ENCODE data around the gene HOXA6. TPM values are rescaled to one million over a fixed set of nuclear protein-coding genes. Genes with fewer than 3 reads are reported as not detected.

HOXA6 gene
- total RNA-seq, 4 donors from 2014 or later: 11.1 to 30.9 (median 18.7) TPM

DNA sequence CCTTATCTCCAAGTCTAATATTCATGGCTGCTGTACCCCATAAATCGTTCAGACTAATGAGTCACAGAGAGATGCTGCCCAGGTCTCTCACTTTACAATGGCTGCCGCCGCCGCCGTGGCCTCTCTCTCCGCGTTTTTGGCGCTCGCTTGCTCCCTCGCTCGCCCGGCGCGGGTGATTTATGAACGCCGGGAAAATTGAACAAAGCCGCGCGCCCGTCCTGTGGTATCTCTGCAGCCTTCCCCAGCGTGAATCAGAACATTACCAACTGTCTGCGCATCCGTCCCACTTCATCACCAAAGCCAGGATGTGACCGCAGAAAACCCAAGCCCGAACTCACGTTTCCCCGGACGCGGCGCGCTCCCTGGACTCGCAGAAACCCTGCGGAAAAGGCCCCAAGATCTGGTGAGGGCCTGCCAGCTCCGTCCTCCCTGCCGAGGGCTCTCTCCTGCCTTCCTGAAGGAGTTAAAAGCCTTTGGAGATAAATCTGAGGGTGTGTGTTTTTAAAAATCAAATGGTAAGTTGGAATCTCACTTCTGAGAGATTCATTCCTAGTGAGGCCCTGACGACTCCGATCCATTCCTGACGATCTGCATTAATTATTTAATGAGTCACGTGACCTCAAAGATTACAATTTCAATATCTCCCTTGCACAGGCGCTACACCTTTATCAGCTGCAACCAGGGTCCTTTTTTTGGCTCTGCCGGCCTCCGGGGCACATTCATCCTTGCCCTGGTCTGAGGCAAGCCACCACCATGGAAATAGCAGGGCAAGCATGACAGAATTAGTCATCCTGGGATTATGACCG is 23.3 kb downstream of the HOXA6 start:
- Histone ChIP-seq H3K27ac (peak overlapping the region in 1 of 4 donors; percentile 59), H3K9me3 (no peaks in the 10 kb centered on the region), H3K27me3 (peaks cover 0 to 42% of the 10 kb centered on the region in 2 donors), H3K36me3 (peaks cover 0 to 18% (median 0%) of the 10 kb centered on the region in 3 donors), H3K4me1 (peaks cover 0 to 67% (median 0%) of the 10 kb centered on the region in 4 donors), H3K4me3 (no peak overlapping the region)
- DNase-seq (ENCODE audit: low spot score in 2 of 2): no peak
- TF ChIP-seq POLR2A (IDR thresholded peaks at IDR 0.05) (no peak), EP300 (IDR thresholded peaks at IDR 0.05) (no peak)
- WGBS, 2 donors: 83% methylated on average over 43 of the region's 43 CpGs

DNA sequence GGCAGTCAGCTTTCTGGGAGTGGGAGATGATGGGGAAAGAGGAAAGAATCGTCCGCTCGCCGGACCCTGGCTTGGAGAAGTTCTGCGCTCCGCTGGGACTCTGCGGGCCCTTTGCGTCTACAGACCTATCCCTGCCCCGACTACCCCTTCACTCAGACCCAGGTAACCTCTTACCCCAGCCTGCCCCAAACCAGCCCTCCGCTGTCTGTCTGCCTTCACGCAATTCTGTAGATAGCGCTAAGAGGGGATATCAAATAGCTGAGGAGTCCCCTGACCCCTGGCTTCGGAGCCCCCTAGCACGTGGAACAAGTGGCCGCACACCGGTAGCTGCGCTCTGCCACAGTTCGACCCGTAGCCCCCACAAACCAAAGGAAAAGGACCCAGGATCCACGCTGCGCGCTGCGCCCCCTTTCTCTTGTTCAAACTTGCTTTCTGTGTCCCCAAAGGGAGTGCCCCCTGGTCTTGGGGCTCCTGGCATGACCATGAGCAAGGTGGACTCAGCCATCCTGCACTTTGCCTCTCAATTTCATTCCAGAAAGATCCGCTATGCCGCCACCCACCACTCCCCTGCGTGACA is 24.0 kb downstream of the HOXA6 start:
- no peak for TF ChIP-seq POLR2A (IDR thresholded peaks at IDR 0.05)
- TF ChIP-seq, protein P1, sequence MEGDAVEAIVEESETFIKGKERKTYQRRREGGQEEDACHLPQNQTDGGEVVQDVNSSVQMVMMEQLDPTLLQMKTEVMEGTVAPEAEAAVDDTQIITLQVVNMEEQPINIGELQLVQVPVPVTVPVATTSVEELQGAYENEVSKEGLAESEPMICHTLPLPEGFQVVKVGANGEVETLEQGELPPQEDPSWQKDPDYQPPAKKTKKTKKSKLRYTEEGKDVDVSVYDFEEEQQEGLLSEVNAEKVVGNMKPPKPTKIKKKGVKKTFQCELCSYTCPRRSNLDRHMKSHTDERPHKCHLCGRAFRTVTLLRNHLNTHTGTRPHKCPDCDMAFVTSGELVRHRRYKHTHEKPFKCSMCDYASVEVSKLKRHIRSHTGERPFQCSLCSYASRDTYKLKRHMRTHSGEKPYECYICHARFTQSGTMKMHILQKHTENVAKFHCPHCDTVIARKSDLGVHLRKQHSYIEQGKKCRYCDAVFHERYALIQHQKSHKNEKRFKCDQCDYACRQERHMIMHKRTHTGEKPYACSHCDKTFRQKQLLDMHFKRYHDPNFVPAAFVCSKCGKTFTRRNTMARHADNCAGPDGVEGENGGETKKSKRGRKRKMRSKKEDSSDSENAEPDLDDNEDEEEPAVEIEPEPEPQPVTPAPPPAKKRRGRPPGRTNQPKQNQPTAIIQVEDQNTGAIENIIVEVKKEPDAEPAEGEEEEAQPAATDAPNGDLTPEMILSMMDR (IDR thresholded peaks at IDR 0.05): no peak
- no peak for TF ChIP-seq EP300 (IDR thresholded peaks at IDR 0.05)
- Histone ChIP-seq H3K4me1 (peaks cover 0 to 60% (median under 1%) of the 10 kb centered on the region in 4 donors), H3K27ac (peak overlapping the region in 2 of 4 donors; percentile 22 to 59), H3K27me3 (peaks cover 0 to 34% of the 10 kb centered on the region in 2 donors), H3K4me3 (peak overlapping the region in 1 of 4 donors; percentile 9), H3K36me3 (peaks cover 0 to 18% (median 0%) of the 10 kb centered on the region in 3 donors), H3K9me3 (no peaks in the 10 kb centered on the region)
- no peak for DNase-seq (ENCODE audit: low spot score in 2 of 2)
- 75 to 78% methylated on average over 26 of the region's 26 CpGs for WGBS, 2 donors

DNA sequence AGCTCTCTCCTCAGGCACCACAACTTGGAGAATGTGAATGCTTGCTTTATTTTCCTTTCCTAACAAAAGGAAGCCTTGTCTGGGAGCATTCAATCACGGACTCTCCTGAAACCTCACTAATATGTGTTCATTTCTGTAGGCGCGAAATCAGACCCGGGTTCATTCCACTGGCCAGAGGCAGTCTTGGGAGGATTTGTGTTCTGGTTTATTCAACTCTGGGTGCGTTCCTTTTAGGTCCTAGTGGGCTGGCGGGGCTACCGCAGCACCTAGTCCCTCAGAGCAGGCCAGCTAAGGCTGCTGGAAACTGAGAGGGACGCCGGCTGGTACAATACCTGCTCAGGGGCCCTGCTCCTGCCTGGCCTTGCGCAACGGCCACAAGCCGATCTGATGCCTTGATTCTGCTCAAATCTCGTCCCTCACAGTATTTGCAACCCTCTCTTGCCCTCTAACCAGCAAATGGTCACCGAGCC is 24.5 kb downstream of the HOXA6 start:
- H3K9me3 ChIP-seq: no peaks in the 10 kb centered on the region
- peaks cover 0 to 56% (median 1%) of the 10 kb centered on the region in 4 donors for H3K4me1 ChIP-seq
- H3K4me3 ChIP-seq: peak overlapping the region in 1 of 4 donors; percentile 9
- no peak for DNase-seq (ENCODE audit: low spot score in 2 of 2)
- peaks cover 0 to 31% of the 10 kb centered on the region in 2 donors for H3K27me3 ChIP-seq
- H3K36me3 ChIP-seq: peaks cover 0 to 18% (median 0%) of the 10 kb centered on the region in 3 donors
- TF ChIP-seq, protein P1 (IDR thresholded peaks at IDR 0.05): no peak
- TF ChIP-seq POLR2A (IDR thresholded peaks at IDR 0.05) (no peak), EP300 (IDR thresholded peaks at IDR 0.05) (no peak)
- H3K27ac ChIP-seq: peak overlapping the region in 2 of 4 donors; percentile 22 to 59
- 40 to 42% methylated on average over 13 to 14 of the region's 14 CpGs for WGBS, 2 donors

DNA sequence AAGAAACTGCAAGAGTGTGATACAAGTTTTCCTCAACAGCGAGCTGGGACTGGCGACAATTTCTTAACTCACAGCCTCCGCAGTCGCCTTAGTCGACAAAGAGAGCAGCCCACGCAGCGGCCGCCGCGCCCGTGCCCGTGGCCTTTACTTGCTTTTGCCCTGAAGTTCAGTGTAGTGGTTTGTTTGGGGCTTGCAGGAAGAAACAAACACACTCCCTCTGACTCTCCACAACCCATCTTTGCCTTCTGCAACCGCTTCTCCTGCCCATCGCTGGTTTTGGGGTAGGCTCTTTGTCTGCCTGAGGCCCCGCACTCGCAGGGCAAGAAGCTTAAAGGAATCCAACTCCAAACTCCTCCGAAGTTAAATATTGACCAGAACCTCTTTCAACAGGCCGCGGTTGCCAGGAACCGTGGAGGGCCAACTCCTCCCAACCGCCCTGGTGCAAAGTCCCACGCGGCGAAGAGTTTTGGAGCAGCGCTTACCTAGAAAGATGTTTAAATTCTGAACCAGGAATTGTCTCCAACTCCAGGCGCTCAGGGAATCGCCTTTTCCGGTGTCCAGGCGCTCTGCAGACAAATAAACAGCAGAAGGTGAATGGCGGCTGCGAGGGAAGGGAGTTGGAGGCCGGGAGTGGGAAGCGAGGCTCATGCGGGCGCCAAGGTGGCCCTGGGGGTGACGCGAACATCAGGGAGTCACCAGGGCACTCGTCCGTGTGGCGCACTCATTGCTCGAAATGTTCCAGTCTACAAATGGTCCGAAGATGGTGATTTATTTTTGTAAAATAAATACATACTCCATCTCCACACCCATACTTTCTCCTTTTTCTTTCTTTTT is 25.3 kb downstream of the HOXA6 start:
- no peak for DNase-seq (ENCODE audit: low spot score in 2 of 2)
- Histone ChIP-seq H3K27ac (peak overlapping the region in 1 of 4 donors; percentile 59), H3K4me3 (no peak overlapping the region), H3K27me3 (peaks cover 0 to 32% of the 10 kb centered on the region in 2 donors), H3K9me3 (no peaks in the 10 kb centered on the region), H3K4me1 (peaks cover 0 to 56% (median 1%) of the 10 kb centered on the region in 4 donors), H3K36me3 (peaks cover 0 to 25% (median 0%) of the 10 kb centered on the region in 3 donors)
- 61 to 62% methylated on average over 42 of the region's 42 CpGs for WGBS, 2 donors
- TF ChIP-seq POLR2A (IDR thresholded peaks at IDR 0.05) (no peak), EP300 (IDR thresholded peaks at IDR 0.05) (no peak)

DNA sequence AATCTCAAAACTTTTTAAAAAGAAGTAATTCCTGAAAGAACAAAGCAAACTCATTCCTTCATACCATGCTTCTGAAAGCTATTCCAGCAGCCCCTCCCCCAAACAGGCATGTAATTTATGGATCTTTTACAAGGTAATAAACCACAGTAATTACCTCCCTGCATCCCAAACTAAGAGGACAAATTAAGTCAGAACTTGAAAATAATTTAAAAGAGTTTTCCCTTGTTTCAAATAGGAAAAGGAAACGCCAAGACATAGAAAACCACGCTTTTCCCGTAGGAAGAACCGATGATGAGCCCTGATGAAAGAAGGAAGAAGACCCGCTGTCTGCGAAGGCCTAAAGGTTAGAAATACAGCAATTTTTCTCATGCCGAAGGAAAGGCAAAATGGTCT is 25.9 kb downstream of the HOXA6 start:
- Histone ChIP-seq H3K36me3 (peaks cover 0 to 25% (median 0%) of the 10 kb centered on the region in 3 donors), H3K27me3 (peaks cover 0 to 29% of the 10 kb centered on the region in 2 donors), H3K9me3 (no peaks in the 10 kb centered on the region), H3K4me3 (no peak overlapping the region), H3K27ac (peak overlapping the region in 1 of 4 donors; percentile 59), H3K4me1 (peaks cover 0 to 60% (median 1%) of the 10 kb centered on the region in 4 donors)
- no peak for DNase-seq (ENCODE audit: low spot score in 2 of 2)
- TF ChIP-seq, protein P1 (IDR thresholded peaks at IDR 0.05): no peak
- TF ChIP-seq POLR2A (IDR thresholded peaks at IDR 0.05) (no peak), EP300 (IDR thresholded peaks at IDR 0.05) (no peak)
- WGBS, 2 donors: 70 to 82% methylated on average over 7 of the region's 7 CpGs
